Stimulated activated CD8-positive, alpha-beta memory T cell treated with anti-CD3 and anti-CD28 coated beads, Interleukin-4, amount 100 ng/mL, for 48 hours (primary cell): ENCODE results near the gene ERRFI1.
"Not testable (repeated sequence)": the region's sequence is repeated elsewhere in the genome, so short reads cannot be mapped to it uniquely, and the experiment has no call there.

Experiments
- DNase-seq: peaks from one replicate; pipeline ENCODE4 v3.0.0-alpha.2; 2020

ERRFI1 gene

GRCh38 chr1:8026153-8026975 is at the start of gene ERRFI1:
Gene ERRFI1 (minus strand): TSS chr1:8026309. CDS start chr1:8015619, 10,690 bp downstream.
- peak; percentile 92 for DNase-seq

GRCh38 chr1:8075511-8076051 is 49.5 kb upstream of the ERRFI1 start:
- DNase-seq, result no peak

- no peak for DNase-seq
Measured at GRCh38 chr1:8073112-8073855, 47.2 kb upstream of the ERRFI1 start.

- DNase-seq, result no peak
Measured at GRCh38 chr1:8070381-8070811, 44.3 kb upstream of the ERRFI1 start.

- not testable (repeated sequence) for DNase-seq
Measured at GRCh38 chr1:8069614-8070320, 43.7 kb upstream of the ERRFI1 start.

- DNase-seq, result no peak
Measured at GRCh38 chr1:8065369-8065768, 39.3 kb upstream of the ERRFI1 start.

GRCh38 chr1:8063298-8064036 is 37.4 kb upstream of the ERRFI1 start:
- no peak for DNase-seq

GRCh38 chr1:8062861-8063260 is 36.8 kb upstream of the ERRFI1 start:
- DNase-seq, result no peak

GRCh38 chr1:8061673-8062386 is 35.7 kb upstream of the ERRFI1 start:
- DNase-seq, result no peak

GRCh38 chr1:8061210-8061609 is 35.1 kb upstream of the ERRFI1 start:
- DNase-seq, result no peak

- no peak for DNase-seq
Measured at GRCh38 chr1:8059161-8059622, 33.1 kb upstream of the ERRFI1 start.

- not testable (repeated sequence) for DNase-seq
Measured at GRCh38 chr1:8057779-8058178, 31.7 kb upstream of the ERRFI1 start.

- DNase-seq, result no peak
Measured at GRCh38 chr1:8055973-8056372, 29.9 kb upstream of the ERRFI1 start.

- DNase-seq, result no peak
Measured at GRCh38 chr1:8053878-8054567, 27.9 kb upstream of the ERRFI1 start.

- DNase-seq, result no peak
Measured at GRCh38 chr1:8051650-8052049, 25.5 kb upstream of the ERRFI1 start.

GRCh38 chr1:8049229-8049628 is 23.1 kb upstream of the ERRFI1 start:
- DNase-seq, result not testable (repeated sequence)

- DNase-seq, result no peak
Measured at GRCh38 chr1:8047686-8048445, 21.8 kb upstream of the ERRFI1 start.

- DNase-seq, result no peak
Measured at GRCh38 chr1:8047112-8047511, 21.0 kb upstream of the ERRFI1 start.

GRCh38 chr1:8046391-8046790 is 20.3 kb upstream of the ERRFI1 start:
- DNase-seq, result no peak

- DNase-seq, result no peak
Measured at GRCh38 chr1:8043621-8044020, 17.5 kb upstream of the ERRFI1 start.
